Mucosa of descending colon (tissue), 3 donors: Measurements from ENCODE around the gene COL13A1. TPM values are rescaled to one million over a fixed set of nuclear protein-coding genes. Genes with fewer than 3 reads are reported as not detected.

Source experiments
- ATAC-seq: fragments of 200-7000 bp; cut with Tn5 transposase; one replicate; pipeline ENCODE4 v1.9.1; 2020; ENCODE audit warnings: mild to moderate bottlenecking, moderate library complexity
- DNase-seq, 3 donors: peaks; one replicate each; pipeline ENCODE4 v3.0.0-alpha.2; 2020
- H3K36me3 ChIP-seq: fragments of 200-600 bp; one replicate; pipeline ENCODE4 v1.8.0; 2021; ENCODE audit warnings: low read depth, mild to moderate bottlenecking
- H3K4me1 ChIP-seq: fragments of 200-600 bp; one replicate; pipeline ENCODE4 v1.8.0; 2021; ENCODE audit warnings: low read depth, mild to moderate bottlenecking
- H3K4me3 ChIP-seq: fragments of 200-600 bp; one replicate; pipeline ENCODE4 v1.8.0; 2021; ENCODE audit warnings: mild to moderate bottlenecking
- H3K9me3 ChIP-seq: fragments of 200-600 bp; one replicate; pipeline ENCODE4 v1.8.0; 2021; ENCODE audit warnings: mild to moderate bottlenecking
- CTCF ChIP-seq: fragments of 200-600 bp; IDR thresholded peaks from one replicate; pipeline ENCODE4 v1.8.0; 2022; ENCODE audit warnings: antibody characterized with exemption, mild to moderate bottlenecking
- intact Hi-C, 2 donors: fragments of 100-400 bp; cut with DNase I in 1 of 2; cut with micrococcal nuclease in 1 of 2; formaldehyde crosslinking; loops; one replicate each; pipeline versions ENCODE4 v1.11.0 to v1.11.1; 2022; cut with DNase I, micrococcal nuclease
- total RNA-seq, 3 donors: library from RNA; stranded (reverse); fragmentation: NEBNext Ultra II Directional in 2 of 3; extraction: Animal tissue kit (Norgen Biotek cat#: 25700) in 2 of 3; gene quantifications; one replicate each; pipeline versions ENCODE4 v1.2.1 to v1.2.4, GENCODE V29; 2021 to 2023
- donor health status: DM: no; HTN: no; CAD: no; lungs with moderate emphysema.
- donor health status: DM: no; HTN: no; CAD: no.
- donor health status: DM: no; HTN: yes; CAD: no.

The COL13A1 gene
- total RNA-seq, 3 donors from 2014 or later = 1.0 to 2.3 (median 1.0) TPM

- intact Hi-C loops = no loop called here
- H3K4me1 ChIP-seq = peaks cover 7% of the 10 kb centered on the region
- TF ChIP-seq CTCF = no peak
- no peak overlapping the region for H3K4me3 ChIP-seq
- H3K9me3 ChIP-seq = no peaks in the 10 kb centered on the region
- ATAC-seq = no peak
- no peaks in the 10 kb centered on the region for H3K36me3 ChIP-seq
- DNase-seq = no peak
Measured at GRCh38 chr10:69956741-69957230, 155.1 kb downstream of the COL13A1 start.

GRCh38 chr10:69957241-69957885 is 155.7 kb downstream of the COL13A1 start:
- ATAC-seq (no peak), DNase-seq (no peak)
- no peak for TF ChIP-seq CTCF
- no peaks in the 10 kb centered on the region for H3K9me3 ChIP-seq
- peaks cover 7% of the 10 kb centered on the region for H3K4me1 ChIP-seq
- no peak overlapping the region for H3K4me3 ChIP-seq
- intact Hi-C loops = no loop called here
- no peaks in the 10 kb centered on the region for H3K36me3 ChIP-seq

GRCh38 chr10:69957886-69958555 is 156.3 kb downstream of the COL13A1 start:
- Histone ChIP-seq H3K4me1 (peaks cover 7% of the 10 kb centered on the region), H3K36me3 (no peaks in the 10 kb centered on the region), H3K4me3 (no peak overlapping the region), H3K9me3 (no peaks in the 10 kb centered on the region)
- intact Hi-C loops = no loop called here
- DNase-seq (peak in 1 of 3 donors; percentile 36), ATAC-seq (peak; percentile 80)
- peak; percentile 24 for TF ChIP-seq CTCF

DNA sequence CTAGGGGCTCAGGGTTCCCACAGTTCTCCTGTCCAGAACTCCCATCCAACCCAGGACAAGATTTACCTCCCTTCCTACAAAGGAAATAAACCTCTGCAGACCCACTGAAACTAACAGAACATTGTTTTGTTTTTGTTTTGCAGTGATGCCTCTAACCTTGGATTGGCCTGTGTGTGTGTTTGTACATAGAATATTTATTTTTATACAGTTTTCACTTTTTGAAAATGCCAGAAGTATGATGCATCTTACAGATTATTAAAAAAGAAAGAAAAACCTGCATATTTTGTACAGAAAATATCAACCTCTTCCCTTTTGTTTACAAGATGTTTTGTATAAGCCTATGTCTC is 156.8 kb downstream of the COL13A1 start:
- Histone ChIP-seq H3K9me3 (no peaks in the 10 kb centered on the region), H3K36me3 (no peaks in the 10 kb centered on the region), H3K4me3 (no peak overlapping the region), H3K4me1 (peaks cover 7% of the 10 kb centered on the region)
- ATAC-seq = no peak
- no peak for TF ChIP-seq CTCF
- intact Hi-C loops = no loop called here
- DNase-seq = no peak

DNA sequence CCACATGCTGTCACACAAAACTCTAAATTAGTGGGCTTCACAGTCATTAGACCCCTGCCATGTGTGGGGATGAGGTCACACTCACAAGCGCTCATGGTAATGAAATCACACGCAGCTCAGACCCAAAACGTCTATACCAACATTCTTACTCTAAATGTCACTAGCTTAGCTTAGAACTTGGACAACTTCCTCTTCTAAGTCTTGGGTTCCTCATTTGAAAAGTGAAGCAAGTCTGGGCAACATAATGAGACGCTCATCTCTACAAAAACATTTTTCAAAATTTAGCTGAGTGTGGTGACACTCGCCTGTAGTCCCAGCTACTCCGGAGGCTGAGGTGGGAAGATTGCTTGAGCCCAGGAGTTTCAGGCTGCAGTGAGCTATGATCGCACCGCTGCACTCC is 158.2 kb downstream of the COL13A1 start:
- H3K36me3 ChIP-seq = no peaks in the 10 kb centered on the region
- peaks cover 7% of the 10 kb centered on the region for H3K4me1 ChIP-seq
- H3K4me3 ChIP-seq = no peak overlapping the region
- no peaks in the 10 kb centered on the region for H3K9me3 ChIP-seq
- intact Hi-C loops = no loop called here
- no peak for TF ChIP-seq CTCF
- ATAC-seq (no peak), DNase-seq (no peak)
